Measurements from ENCODE around the gene CSNK1D.

- no peak for TF ChIP-seq CTCF (IDR thresholded peaks at IDR 0.05)
- no peak for TF ChIP-seq POLR2A (IDR thresholded peaks at IDR 0.05)
Observed at GRCh38 chr17:82213251-82214011, 60.1 kb downstream of the CSNK1D start.

All from adrenal gland (tissue), 5 donors.